Hematopoietic multipotent progenitor cell treated with erythropoietin and hydrocortisone succinate and interleukin-3 and kit ligand, for 6 days (in vitro differentiated cells): ENCODE measurements around the gene ZNF366.

Experiments
- DNase-seq: peaks from one replicate; pipeline ENCODE4 v3.0.0-alpha.2; 2015

ZNF366 gene

GRCh38 chr5:72464071-72464470 is 43.1 kb downstream of the ZNF366 start:
- no peak for DNase-seq

DNA sequence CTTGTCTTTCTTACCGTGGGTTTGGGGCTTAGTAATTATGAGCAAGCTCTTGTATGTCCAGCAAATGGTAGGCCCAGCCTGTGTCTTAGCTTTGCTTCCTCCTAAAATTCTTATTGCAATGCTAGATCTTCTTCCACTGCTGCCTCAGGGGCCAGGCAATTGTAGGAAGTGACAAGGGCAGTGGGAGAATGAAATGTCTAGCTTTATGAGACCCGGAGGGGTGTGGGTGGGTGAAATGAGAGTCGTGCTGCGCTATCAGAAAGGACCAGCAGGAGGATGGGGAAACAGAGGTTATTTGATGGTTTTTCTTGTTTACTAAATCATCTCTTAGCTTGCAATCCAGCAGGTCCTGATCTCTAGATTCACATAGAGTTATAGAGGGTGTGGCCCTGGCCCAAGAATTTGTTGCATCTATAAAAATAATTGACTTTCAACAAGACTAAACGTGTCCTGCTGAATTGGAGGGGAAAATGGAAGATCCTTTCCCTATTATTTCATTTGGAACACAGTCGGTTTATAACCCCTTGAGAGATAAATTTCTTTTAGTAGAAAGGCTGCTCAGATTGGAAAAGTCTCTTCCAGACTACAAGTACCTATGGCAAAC is 43.7 kb downstream of the ZNF366 start:
- no peak for DNase-seq

GRCh38 chr5:72460413-72460812 is 46.8 kb downstream of the ZNF366 start:
- no peak for DNase-seq

GRCh38 chr5:72459913-72460312 is 47.3 kb downstream of the ZNF366 start:
- no peak for DNase-seq

- DNase-seq: no peak
Measured at GRCh38 chr5:72459089-72459661, 48.0 kb downstream of the ZNF366 start.

- DNase-seq: no peak
Measured at GRCh38 chr5:72458407-72458806, 48.8 kb downstream of the ZNF366 start.

- DNase-seq: no peak
Measured at GRCh38 chr5:72457491-72457890, 49.7 kb downstream of the ZNF366 start.

DNA sequence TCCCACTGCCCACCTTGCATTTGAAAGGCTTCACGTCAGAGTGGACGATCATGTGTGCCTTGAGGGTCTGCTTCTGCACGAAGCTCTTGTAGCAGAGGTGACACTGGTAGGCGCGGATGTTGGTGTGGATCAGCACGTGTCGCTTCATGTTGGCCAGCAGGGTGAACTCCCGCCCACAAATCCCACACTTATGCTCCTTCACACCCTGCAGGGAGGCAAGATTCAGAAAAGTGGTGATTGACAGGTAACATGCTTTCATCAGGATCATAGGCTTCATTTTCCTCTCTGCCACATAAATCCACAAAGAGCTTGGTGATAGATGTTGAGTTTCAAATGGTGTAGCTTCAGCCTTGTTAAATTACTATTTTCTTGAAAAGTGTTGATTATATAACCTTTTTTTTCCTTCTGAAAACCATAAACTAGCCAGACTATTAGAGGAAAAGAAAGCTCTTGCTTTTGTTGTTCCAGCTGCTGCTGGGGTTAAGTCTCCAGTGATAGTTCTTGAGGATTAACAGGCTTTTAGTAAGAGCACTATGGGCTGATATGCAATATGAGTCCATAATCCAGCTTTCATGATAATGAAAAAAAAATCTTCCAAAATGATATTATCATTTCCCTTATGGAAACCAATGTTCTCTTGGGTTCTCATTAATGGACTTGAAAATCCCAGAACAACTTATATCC is 50.7 kb downstream of the ZNF366 start:
- DNase-seq: no peak

DNA sequence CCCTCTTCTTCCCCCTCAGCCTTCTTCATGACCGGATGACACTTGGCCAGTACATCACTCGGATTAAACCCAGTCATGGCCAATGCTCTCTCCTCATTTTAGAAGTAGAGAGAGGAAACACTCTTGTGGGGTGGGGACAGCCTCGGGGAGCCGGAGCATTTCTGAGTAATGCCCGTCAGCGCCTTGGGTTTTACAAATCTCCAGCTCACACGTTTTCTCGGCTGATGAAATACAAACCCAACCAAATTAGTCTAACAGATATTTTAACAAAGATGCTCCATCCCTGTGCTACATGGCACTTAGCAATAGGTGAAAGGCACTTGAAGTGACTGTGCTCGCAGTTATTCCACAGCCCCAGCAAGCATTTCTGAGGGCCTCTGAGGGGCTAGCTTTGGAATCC is 51.7 kb downstream of the ZNF366 start:
- DNase-seq: no peak

DNA sequence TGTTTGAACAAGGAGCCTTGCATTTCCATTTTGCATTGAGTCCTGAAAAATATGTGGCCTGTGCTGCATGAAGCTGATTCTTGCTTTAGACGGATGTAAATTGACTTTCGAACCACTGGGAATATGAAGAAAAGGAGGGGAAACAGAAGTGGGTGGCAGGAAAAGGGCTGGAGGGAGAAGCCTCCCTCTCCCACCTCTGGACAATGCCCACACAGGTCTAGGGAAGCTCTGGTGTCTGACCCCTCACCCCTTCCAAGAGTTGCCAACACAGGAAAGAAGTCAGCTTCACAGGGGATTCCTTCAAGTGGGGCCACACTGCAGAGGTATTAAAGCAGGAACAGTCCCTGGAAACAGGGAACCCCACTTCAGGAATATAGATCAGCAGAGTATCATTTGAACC is 52.2 kb downstream of the ZNF366 start:
- no peak for DNase-seq

GRCh38 chr5:72453246-72453775 is 53.9 kb downstream of the ZNF366 start:
- DNase-seq: no peak

- DNase-seq: no peak
Measured at GRCh38 chr5:72452515-72453245, 54.5 kb downstream of the ZNF366 start.

DNA sequence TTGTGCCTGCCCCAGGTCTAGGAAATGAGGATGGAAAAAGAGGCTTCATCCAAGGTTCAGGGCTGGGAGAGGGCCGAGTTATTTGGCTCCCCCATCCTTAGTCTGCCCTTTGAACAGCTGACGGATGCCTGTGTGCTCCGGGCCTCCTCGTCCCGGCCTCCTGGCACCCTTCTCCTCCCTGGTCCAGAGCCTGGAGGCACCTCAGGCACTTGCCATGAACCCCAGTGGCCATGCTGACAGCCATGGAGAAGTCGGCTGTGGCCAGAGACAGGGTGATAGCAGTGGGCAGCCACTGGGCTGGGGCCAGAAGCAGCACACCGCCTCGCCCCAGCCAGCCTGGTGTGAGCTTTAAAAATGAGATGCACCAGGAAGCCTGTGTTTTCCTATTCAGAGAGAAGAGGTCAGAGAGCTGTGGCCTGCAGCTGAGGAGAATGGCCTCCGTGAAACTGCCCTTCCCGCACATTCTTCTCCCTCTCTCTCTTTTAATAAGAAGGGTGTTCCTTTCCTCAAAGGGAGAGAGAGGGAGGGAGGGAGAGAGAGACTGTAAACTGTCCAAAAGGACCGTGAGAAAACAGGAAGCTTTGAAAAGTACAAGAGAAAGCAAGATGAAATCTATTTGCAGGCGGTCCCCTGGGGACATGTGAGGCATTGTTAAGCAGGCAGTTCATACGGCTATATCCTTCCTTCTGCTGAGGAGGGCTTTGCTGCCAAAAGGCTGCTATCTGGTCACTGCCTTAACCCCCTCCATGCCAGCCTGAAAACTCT is 55.3 kb downstream of the ZNF366 start:
- no peak for DNase-seq

- DNase-seq: no peak
Measured at GRCh38 chr5:72448368-72448767, 58.8 kb downstream of the ZNF366 start.

DNA sequence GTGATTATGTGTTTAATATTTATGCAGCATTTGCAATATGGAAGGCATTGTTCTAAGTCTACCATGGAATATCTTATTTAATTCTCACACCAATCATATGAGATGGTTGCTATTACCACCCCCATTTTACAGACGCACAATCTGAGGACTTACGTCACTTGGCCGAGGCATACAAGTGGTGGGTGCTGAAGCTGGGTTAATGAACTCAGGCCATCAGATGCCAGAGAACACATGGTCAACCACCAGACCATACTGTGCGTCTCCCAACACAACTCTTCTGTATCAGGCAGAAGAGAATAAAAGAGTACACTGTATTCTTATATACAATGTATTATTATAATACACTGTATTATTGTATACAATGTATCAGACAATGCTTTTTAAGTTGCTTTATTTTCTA is 59.5 kb downstream of the ZNF366 start:
- DNase-seq: no peak

DNA sequence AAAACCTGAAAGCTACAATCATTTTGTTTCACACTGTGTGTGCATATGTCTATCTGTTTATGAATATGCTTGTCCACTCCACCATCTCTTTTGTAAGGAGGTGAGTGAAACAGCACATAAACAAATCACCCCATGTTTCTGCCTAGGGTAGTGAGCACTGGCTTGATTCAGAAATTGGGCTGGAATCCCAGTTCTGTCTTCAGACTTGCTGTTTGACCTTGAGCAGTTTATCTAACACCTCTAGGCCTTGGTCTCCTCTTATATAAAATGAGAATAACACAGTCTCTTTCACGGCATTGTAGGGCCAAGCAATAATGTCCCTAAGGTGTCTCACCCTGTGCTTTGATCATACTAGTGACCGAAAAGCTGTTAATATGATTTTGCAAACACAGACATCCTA is 61.2 kb downstream of the ZNF366 start:
- no peak for DNase-seq

- DNase-seq: no peak
Measured at GRCh38 chr5:72443883-72444282, 63.3 kb downstream of the ZNF366 start.

DNA sequence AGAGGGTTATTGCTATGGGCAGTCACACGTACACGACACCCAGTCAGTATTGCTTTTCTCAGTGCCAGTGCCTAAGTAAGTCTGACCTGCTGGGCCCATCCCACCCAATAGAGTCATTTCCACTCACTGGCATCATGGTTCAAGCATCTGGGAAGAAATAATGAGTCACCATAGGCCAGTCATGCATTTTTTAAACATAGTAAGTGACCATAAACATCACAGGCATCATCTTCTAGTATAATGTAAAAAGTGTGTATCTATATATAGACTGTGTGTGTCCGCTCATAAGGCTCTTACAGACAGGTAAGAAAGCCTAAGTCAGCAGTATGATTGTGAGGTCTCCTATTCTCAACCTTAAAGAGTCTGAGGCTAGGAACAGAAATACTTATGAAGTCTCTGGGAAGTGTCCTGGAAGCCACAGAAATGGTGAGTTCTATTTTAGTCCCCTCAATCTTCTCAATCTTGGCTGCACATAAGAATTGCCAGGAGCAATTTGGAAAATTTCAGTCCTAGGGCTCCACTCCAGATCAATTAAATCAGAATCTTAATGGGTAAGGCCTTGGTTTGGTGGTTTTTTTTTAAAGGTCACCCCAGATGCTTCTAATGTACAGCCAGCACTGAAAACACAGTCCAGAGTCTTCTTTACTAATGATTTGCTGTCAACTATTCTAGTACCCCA is 65.2 kb downstream of the ZNF366 start:
- no peak for DNase-seq

- no peak for DNase-seq
Measured at GRCh38 chr5:72441094-72441723, 66.0 kb downstream of the ZNF366 start.

DNA sequence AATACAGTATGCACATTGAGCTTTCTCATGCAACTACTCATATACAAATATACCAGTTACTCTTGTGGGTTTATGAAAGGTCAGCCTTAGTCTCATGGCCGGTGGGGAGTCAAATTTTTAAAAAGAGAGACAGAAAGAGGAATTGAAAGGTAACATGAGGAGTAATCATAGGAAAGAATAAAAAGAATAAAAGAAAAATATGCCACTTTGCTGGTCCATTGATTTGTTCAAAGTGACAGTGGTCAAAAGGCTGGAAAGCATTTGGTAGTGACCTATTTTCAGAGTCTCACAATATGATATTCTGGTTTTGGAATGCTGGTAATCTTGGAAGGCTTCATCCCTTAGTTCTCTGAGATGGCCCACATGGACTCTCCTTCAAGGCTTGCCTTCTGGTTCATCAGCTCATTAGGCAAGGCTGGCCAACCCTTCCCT is 67.0 kb downstream of the ZNF366 start:
- no peak for DNase-seq

DNA sequence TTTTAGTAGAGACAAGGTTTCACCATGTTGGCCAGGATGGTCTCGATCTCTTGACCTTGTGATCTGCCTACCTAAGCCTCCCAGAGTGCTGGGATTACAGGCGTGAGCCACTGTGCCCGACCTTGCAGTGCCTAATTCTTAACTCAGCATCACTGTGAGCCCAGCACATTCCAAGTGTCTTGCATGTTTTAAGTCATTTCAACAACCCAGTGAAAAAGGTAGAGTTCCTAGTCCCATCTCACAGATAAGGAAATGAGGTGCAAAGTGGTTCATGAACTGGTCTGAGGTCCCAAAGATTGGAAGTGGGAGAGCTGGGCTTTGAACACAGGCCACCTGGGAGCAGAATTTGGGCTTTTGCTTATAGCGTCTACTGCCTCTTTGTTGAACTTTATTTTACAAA is 68.0 kb downstream of the ZNF366 start:
- no peak for DNase-seq

- no peak for DNase-seq
Measured at GRCh38 chr5:72438141-72438540, 69.1 kb downstream of the ZNF366 start.
